Mesothelial cell of epicardium (in vitro differentiated cells): Measurements from ENCODE around the gene FAH. TPM values are rescaled to one million over a fixed set of nuclear protein-coding genes. Genes with fewer than 3 reads are reported as not detected.

Experiments used
- DNase-seq, 2 experiments: peaks; one replicate each; pipeline ENCODE4 v3.0.0; 2021; ENCODE audit warnings: low spot score in 2 of 2; ENCODE audit not compliant: unreplicated experiment in 2 of 2
- H3K27ac Mint-ChIP-seq: 2 replicates; pipeline ENCODE4 v1.8.0; 2021; ENCODE audit warnings: mixed read lengths
- H3K27me3 Mint-ChIP-seq: 2 replicates; pipeline ENCODE4 v1.8.0; 2021; ENCODE audit warnings: low read depth, mixed read lengths
- H3K36me3 Mint-ChIP-seq: 2 replicates; pipeline ENCODE4 v1.8.0; 2021; ENCODE audit warnings: mixed read lengths
- H3K4me1 Mint-ChIP-seq: 2 replicates; pipeline ENCODE4 v1.8.0; 2021; ENCODE audit warnings: mixed read lengths
- H3K4me3 Mint-ChIP-seq: 2 replicates; pipeline ENCODE4 v1.8.0; 2021; ENCODE audit warnings: mild to moderate bottlenecking, moderate library complexity, mixed read lengths
- H3K9me3 Mint-ChIP-seq: 2 replicates; pipeline ENCODE4 v1.8.0; 2021; ENCODE audit warnings: mixed read lengths
- total RNA-seq: library from RNA; stranded (reverse); gene quantifications from 3 replicates; pipeline ENCODE4 v1.2.1, GENCODE V29; 2021
- TF ChIP-seq, protein P1 (sequence below): fragments of 200-600 bp; sonication (generic); IDR thresholded peaks from one replicate; pipeline ENCODE4 v1.5.0; 2021; ENCODE audit warnings: antibody characterized with exemption; ENCODE audit not compliant: unreplicated experiment

FAH gene
- total RNA-seq, 1 donor from 2014 or later: 39.7 TPM

DNA sequence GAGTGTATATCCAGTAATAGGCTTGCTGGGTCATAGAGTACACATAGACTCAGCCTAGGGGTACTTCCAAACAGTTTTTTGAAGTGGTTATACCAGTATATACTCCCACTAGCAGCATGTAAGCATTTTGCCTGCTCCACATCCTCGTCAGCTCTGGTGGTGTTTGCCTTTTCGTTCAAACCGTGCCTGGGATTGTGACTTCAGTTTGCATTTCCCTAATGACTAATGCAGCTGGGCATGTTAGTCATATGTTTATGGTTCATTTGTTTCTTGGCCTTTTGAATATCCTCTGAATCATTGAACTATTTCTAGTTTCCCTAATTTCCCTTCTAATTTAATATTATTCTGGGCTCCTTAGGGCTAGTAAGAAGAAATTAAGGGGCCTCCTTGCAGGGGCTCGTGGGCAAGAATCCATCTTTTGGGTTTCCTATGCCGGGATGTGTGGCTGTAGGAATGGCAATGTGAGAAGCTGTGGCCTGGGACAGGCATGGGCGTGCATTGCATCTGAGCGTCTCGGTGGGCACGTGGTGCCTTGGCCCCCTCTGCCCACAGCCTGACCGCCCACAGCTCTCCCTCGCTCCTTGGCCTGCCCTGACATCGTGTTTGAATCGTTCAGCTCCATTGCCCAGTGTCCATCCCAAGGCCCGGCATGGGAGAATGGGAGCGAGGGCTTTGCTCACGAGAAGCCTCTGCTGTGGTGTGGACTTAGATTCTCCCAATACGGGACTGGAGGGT, 26.4 kb downstream of the FAH start:
- no peaks in the 10 kb centered on the region for H3K4me1 Mint-ChIP-seq
- no peaks in the 10 kb centered on the region for H3K27me3 Mint-ChIP-seq
- H3K27ac Mint-ChIP-seq: no peak overlapping the region
- peaks cover 33% of the 10 kb centered on the region for H3K36me3 Mint-ChIP-seq
- no peaks in the 10 kb centered on the region for H3K9me3 Mint-ChIP-seq
- no peak for DNase-seq
- H3K4me3 Mint-ChIP-seq: no peak overlapping the region
- TF ChIP-seq, protein P1, sequence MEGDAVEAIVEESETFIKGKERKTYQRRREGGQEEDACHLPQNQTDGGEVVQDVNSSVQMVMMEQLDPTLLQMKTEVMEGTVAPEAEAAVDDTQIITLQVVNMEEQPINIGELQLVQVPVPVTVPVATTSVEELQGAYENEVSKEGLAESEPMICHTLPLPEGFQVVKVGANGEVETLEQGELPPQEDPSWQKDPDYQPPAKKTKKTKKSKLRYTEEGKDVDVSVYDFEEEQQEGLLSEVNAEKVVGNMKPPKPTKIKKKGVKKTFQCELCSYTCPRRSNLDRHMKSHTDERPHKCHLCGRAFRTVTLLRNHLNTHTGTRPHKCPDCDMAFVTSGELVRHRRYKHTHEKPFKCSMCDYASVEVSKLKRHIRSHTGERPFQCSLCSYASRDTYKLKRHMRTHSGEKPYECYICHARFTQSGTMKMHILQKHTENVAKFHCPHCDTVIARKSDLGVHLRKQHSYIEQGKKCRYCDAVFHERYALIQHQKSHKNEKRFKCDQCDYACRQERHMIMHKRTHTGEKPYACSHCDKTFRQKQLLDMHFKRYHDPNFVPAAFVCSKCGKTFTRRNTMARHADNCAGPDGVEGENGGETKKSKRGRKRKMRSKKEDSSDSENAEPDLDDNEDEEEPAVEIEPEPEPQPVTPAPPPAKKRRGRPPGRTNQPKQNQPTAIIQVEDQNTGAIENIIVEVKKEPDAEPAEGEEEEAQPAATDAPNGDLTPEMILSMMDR: no peak

DNA sequence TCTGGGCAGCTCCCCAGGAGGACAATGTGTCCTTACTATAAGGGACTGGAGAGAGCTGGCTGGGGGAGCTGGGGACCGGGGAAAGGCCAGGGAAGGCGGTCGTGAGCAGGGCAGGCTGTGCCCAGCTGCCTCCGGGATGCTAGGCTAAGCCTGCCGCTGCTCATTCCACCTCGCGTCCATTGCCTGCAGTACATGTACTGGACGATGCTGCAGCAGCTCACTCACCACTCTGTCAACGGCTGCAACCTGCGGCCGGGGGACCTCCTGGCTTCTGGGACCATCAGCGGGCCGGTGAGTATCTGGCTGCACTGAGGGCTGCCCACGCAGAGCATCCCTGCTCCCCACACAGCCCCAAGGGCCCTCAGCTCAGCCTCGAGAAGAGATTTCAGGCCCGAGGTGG, 27.1 kb downstream of the FAH start:
- no peak overlapping the region for H3K4me3 Mint-ChIP-seq
- TF ChIP-seq, protein P1: no peak
- peaks cover 36% of the 10 kb centered on the region for H3K36me3 Mint-ChIP-seq
- no peak overlapping the region for H3K27ac Mint-ChIP-seq
- no peak for DNase-seq
- H3K27me3 Mint-ChIP-seq: no peaks in the 10 kb centered on the region
- no peaks in the 10 kb centered on the region for H3K4me1 Mint-ChIP-seq
- H3K9me3 Mint-ChIP-seq: no peaks in the 10 kb centered on the region

DNA sequence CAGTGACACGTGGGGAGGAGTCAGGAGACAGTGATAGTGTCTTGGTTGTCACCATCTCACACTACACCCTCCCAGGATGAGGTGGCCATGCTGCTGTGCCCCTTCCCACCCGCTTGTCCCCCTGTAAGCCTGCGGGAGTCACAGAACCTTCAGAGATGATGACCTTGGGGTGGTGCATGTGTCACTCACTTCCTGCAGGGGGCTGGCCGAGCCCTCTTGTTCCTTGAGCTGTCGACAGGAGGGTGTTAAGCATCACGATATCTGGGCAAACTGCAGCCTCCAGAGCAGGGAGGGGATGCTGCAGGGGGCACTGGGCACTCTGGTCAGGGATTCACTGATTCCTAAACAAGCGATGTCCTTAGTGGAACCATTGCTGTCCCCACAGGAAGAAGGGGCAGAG, 27.7 kb downstream of the FAH start:
- Mint-ChIP-seq H3K9me3 (peaks cover 4% of the 10 kb centered on the region), H3K27me3 (no peaks in the 10 kb centered on the region), H3K4me3 (no peak overlapping the region), H3K4me1 (no peaks in the 10 kb centered on the region), H3K36me3 (peaks cover 39% of the 10 kb centered on the region), H3K27ac (no peak overlapping the region)
- DNase-seq: no peak
- TF ChIP-seq, protein P1: no peak

DNA sequence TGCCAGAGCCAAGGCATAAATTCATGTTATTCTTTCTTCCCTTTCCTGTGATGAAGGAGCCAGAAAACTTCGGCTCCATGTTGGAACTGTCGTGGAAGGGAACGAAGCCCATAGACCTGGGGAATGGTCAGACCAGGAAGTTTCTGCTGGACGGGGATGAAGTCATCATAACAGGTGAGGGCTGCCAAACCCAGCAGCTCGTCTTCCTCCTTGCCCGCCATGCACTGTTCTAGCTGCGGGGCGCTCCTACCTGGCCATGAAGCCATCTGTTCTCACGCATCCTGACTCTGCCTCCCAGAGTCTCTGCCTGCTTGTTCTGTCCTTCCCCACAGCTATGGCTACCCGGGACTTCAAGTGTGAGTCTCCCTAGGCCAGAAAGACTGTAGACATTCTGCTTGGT, 28.2 kb downstream of the FAH start:
- Mint-ChIP-seq H3K27me3 (no peaks in the 10 kb centered on the region), H3K9me3 (peaks cover 4% of the 10 kb centered on the region), H3K4me3 (no peak overlapping the region), H3K4me1 (no peaks in the 10 kb centered on the region), H3K36me3 (peaks cover 38% of the 10 kb centered on the region), H3K27ac (no peak overlapping the region)
- TF ChIP-seq, protein P1: no peak
- DNase-seq: no peak

DNA sequence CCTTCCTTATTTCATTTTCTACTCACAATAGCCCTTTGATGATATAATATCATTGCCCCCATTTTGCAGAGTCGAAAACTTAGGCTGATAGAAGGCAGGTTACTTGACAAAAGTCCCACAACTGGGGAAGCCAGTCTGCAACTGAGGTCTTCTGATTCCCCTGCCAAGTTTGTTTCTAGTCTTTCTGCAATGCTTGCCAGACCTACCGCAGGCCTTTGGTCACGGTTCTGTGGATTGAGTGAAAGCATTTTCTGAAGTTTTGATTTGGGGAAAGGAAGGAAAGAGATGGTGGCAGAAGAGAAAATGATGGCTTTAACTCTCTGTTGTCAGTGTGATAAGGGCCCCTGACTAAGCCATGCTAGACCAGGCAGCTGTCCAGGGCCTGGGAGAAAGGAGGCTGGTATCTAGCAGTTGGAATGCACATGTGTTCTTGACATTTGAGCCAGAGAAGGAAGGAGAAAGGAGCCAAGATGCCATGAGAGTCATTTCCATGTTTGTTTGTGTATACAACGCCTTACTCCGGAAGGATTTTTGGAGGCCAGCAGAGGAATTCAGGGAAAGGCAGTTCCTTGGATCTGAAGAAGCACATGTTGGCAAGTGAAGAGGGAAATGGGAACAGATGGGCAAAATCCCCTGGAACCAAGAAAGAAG, 29.9 kb downstream of the FAH start:
- Mint-ChIP-seq H3K4me3 (no peak overlapping the region), H3K27me3 (no peaks in the 10 kb centered on the region), H3K9me3 (peaks cover 4% of the 10 kb centered on the region), H3K4me1 (no peaks in the 10 kb centered on the region), H3K27ac (no peak overlapping the region), H3K36me3 (peaks cover 50% of the 10 kb centered on the region)
- no peak for DNase-seq
- TF ChIP-seq, protein P1: no peak
